Liver (tissue), 9 donors: ENCODE results near the gene STAG3. TPM values are rescaled to one million over a fixed set of nuclear protein-coding genes. Genes with fewer than 3 reads are reported as not detected.

Experiments used
- DNase-seq: peaks from one replicate; pipeline ENCODE4 v3.0.0-alpha.2; 2017; ENCODE audit warnings: low spot score
- H3K27ac ChIP-seq, 2 donors: one replicate each; pipeline ENCODE4 v1.7.0; 2013; ENCODE audit warnings: inconsistent platforms in 2 of 2, low read length in 2 of 2, control low read depth in 1 of 2, low read depth in 1 of 2, mild to moderate bottlenecking in 1 of 2
- H3K27me3 ChIP-seq, 4 donors: one replicate each; pipeline versions ENCODE4 v1.6.1 to v1.7.0; 2013; ENCODE audit warnings: low read length in 3 of 4, inconsistent platforms in 1 of 4, mild to moderate bottlenecking in 1 of 4, moderate library complexity in 1 of 4; ENCODE audit not compliant: control insufficient read depth in 4 of 4, insufficient read depth in 4 of 4
- H3K36me3 ChIP-seq, 4 donors: one replicate each; pipeline versions ENCODE4 v1.6.1 to v1.7.0; 2013; ENCODE audit warnings: low read length in 3 of 4, mild to moderate bottlenecking in 3 of 4, low read depth in 1 of 4, moderate library complexity in 1 of 4; ENCODE audit not compliant: control insufficient read depth in 4 of 4, insufficient read depth in 3 of 4
- H3K4me1 ChIP-seq, 4 donors: one replicate each; pipeline versions ENCODE4 v1.6.1 to v1.7.0; 2013; ENCODE audit warnings: low read length in 3 of 4, mild to moderate bottlenecking in 3 of 4, moderate library complexity in 1 of 4; ENCODE audit not compliant: control insufficient read depth in 4 of 4, insufficient read depth in 4 of 4
- H3K4me3 ChIP-seq, 3 donors: one replicate each; pipeline versions ENCODE4 v1.6.1 to v1.7.0; 2013; ENCODE audit warnings: low read length in 3 of 3, control low read depth in 1 of 3, low read depth in 1 of 3, mild to moderate bottlenecking in 1 of 3
- H3K9ac ChIP-seq, 2 donors: one replicate each; pipeline ENCODE4 v1.7.0; 2013; ENCODE audit warnings: low read length in 2 of 2, mild to moderate bottlenecking in 2 of 2, moderate library complexity in 2 of 2, control low read depth in 1 of 2, low read depth in 1 of 2
- H3K9me3 ChIP-seq, 4 donors: one replicate each; pipeline versions ENCODE4 v1.6.1 to v1.7.0; 2013; ENCODE audit warnings: low read length in 3 of 4; ENCODE audit not compliant: control insufficient read depth in 4 of 4
- ATF3 ChIP-seq: IDR thresholded peaks from 2 replicates; pipeline ENCODE4 v1.6.1; 2016; ENCODE audit warnings: antibody characterized with exemption
- EGR1 ChIP-seq, 2 donors: IDR thresholded peaks; 2 replicates each; pipeline ENCODE4 v1.6.1; 2016 to 2018; ENCODE audit warnings: antibody characterized with exemption in 2 of 2, low read depth in 2 of 2
- FOXA1 ChIP-seq: IDR thresholded peaks from 2 replicates; pipeline ENCODE4 v1.6.1; 2016; ENCODE audit warnings: antibody characterized with exemption
- FOXA2 ChIP-seq: IDR thresholded peaks from 2 replicates; pipeline ENCODE4 v1.6.1; 2016; ENCODE audit warnings: antibody characterized with exemption
- GABPA ChIP-seq, 2 donors: IDR thresholded peaks in 1 of 2; conservative IDR thresholded peaks in 1 of 2; 2 replicates each; pipeline ENCODE4 v1.6.1; 2016; ENCODE audit warnings: antibody characterized with exemption in 2 of 2, mild to moderate bottlenecking in 1 of 2, moderate library complexity in 1 of 2
- HNF4A ChIP-seq, 2 donors: conservative IDR thresholded peaks; 2 replicates each; pipeline ENCODE4 v1.6.1; 2016; ENCODE audit warnings: antibody characterized with exemption in 2 of 2, mild to moderate bottlenecking in 2 of 2
- HNF4G ChIP-seq: IDR thresholded peaks from 2 replicates; pipeline ENCODE4 v1.6.1; 2016; ENCODE audit warnings: antibody characterized with exemption
- JUND ChIP-seq, 2 donors: IDR thresholded peaks; 2 replicates each; pipeline ENCODE4 v1.6.1; 2016; ENCODE audit warnings: antibody characterized with exemption in 2 of 2
- MAX ChIP-seq: IDR thresholded peaks from 2 replicates; pipeline ENCODE4 v1.6.1; 2016; ENCODE audit warnings: antibody characterized with exemption
- NR2F2 ChIP-seq: IDR thresholded peaks from 2 replicates; pipeline ENCODE4 v1.6.1; 2016; ENCODE audit warnings: antibody characterized with exemption
- RAD21 ChIP-seq, 2 donors: IDR thresholded peaks; 2 replicates each; pipeline ENCODE4 v1.6.1; 2016; ENCODE audit warnings: antibody characterized with exemption in 2 of 2, mild to moderate bottlenecking in 2 of 2
- RXRA ChIP-seq, 2 donors: IDR thresholded peaks; 2 replicates each; pipeline ENCODE4 v1.6.1; 2017 to 2018; ENCODE audit warnings: antibody characterized with exemption in 2 of 2, mild to moderate bottlenecking in 1 of 2
- SP1 ChIP-seq: IDR thresholded peaks from 2 replicates; pipeline ENCODE4 v1.6.1; 2018; ENCODE audit warnings: antibody characterized with exemption, mild to moderate bottlenecking
- TAF1 ChIP-seq: conservative IDR thresholded peaks from 2 replicates; pipeline ENCODE4 v1.6.1; 2016; ENCODE audit warnings: antibody characterized with exemption, mild to moderate bottlenecking
- YY1 ChIP-seq: IDR thresholded peaks from 2 replicates; pipeline ENCODE4 v1.6.1; 2016; ENCODE audit warnings: antibody characterized with exemption, mild to moderate bottlenecking
- ZBTB33 ChIP-seq: IDR thresholded peaks from 2 replicates; pipeline ENCODE4 v1.6.1; 2016; ENCODE audit warnings: antibody characterized with exemption
- WGBS: extraction: QIAGEN DNeasy Blood & Tissue Kit; methylation state at CpG from one replicate; pipeline ENCODE4 v1.1.7; 2013; 5-methylcytosine and 5-hydroxymethylcytosine counted together
- polyA plus RNA-seq, 2 donors: library from polyadenylated mRNA; stranded (reverse) in 1 of 2; unstranded in 1 of 2; fragments of 200-250 nt in 1 of 2; fragments of >200 nt in 1 of 2; fragmentation: Nextera tagmentation in 1 of 2; extraction: Ambion mirVana in 1 of 2; gene quantifications; one replicate each; pipeline versions ENCODE4 v1.2.1 to v1.2.3, GENCODE V29; 2013 to 2015
- total RNA-seq, 2 donors: library from RNA; depleted of rRNA; stranded (reverse); fragments of >200 nt; gene quantifications; one replicate each; pipeline ENCODE4 v1.2.3, GENCODE V29; 2014
- TF ChIP-seq, protein P1 (sequence below): IDR thresholded peaks from 2 replicates; pipeline ENCODE4 v1.6.1; 2016; ENCODE audit warnings: antibody characterized with exemption, mild to moderate bottlenecking
- donor health status: healthy.
- donor health status: healthy.
- donor health status: healthy.
- donor health status: healthy.
- donor health status: healthy.

Gene STAG3
- total and polyA plus RNA-seq, 4 donors, result 0.28 to 7.0 (median 3.2) TPM

- peaks cover 0 to 5% (median 2%) of the 10 kb centered on the region in 4 donors for H3K36me3 ChIP-seq
- peak within 1 kb of the TSS; percentile 91 to 95 for H3K27ac ChIP-seq
- WGBS, result under 1% methylated on average over 46 of the region's 46 CpGs
- peak; percentile 94 for DNase-seq
- no peaks in the 10 kb centered on the region for H3K27me3 ChIP-seq
- peak within 1 kb of the TSS; percentile 69 to 98 (median 94) for H3K4me3 ChIP-seq
- peaks cover 4 to 13% (median 9%) of the 10 kb centered on the region in 4 donors for H3K4me1 ChIP-seq
- TF ChIP-seq ATF3, result no peak
- peak in 1 of 2 donors; percentile 37 for TF ChIP-seq HNF4A (conservative IDR thresholded peaks at IDR 0.05)
- TF ChIP-seq MAX, result peak; percentile 80
- TF ChIP-seq EGR1 (IDR thresholded peaks at IDR 0.05; ENCODE audit: low read depth in 2 of 2), result no peak
- peak; percentile 51 to 87 for TF ChIP-seq GABPA (IDR thresholded peaks at IDR 0.05 in 1 of 2, conservative IDR thresholded peaks at IDR 0.05 in 1 of 2)
- peak; percentile 33 for TF ChIP-seq NR2F2
- TF ChIP-seq TAF1, result peak; percentile 10
- TF ChIP-seq RAD21 (IDR thresholded peaks at IDR 0.05), result peak in 1 of 2 donors; percentile 24
- TF ChIP-seq FOXA1, result no peak
- no peak for TF ChIP-seq JUND (IDR thresholded peaks at IDR 0.05)
- peak; percentile 92 for TF ChIP-seq SP1
- TF ChIP-seq, protein P1, sequence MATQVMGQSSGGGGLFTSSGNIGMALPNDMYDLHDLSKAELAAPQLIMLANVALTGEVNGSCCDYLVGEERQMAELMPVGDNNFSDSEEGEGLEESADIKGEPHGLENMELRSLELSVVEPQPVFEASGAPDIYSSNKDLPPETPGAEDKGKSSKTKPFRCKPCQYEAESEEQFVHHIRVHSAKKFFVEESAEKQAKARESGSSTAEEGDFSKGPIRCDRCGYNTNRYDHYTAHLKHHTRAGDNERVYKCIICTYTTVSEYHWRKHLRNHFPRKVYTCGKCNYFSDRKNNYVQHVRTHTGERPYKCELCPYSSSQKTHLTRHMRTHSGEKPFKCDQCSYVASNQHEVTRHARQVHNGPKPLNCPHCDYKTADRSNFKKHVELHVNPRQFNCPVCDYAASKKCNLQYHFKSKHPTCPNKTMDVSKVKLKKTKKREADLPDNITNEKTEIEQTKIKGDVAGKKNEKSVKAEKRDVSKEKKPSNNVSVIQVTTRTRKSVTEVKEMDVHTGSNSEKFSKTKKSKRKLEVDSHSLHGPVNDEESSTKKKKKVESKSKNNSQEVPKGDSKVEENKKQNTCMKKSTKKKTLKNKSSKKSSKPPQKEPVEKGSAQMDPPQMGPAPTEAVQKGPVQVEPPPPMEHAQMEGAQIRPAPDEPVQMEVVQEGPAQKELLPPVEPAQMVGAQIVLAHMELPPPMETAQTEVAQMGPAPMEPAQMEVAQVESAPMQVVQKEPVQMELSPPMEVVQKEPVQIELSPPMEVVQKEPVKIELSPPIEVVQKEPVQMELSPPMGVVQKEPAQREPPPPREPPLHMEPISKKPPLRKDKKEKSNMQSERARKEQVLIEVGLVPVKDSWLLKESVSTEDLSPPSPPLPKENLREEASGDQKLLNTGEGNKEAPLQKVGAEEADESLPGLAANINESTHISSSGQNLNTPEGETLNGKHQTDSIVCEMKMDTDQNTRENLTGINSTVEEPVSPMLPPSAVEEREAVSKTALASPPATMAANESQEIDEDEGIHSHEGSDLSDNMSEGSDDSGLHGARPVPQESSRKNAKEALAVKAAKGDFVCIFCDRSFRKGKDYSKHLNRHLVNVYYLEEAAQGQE, result no peak
- TF ChIP-seq RXRA (IDR thresholded peaks at IDR 0.05), result peak; percentile 51 to 63
- peak; percentile 51 for TF ChIP-seq YY1
- TF ChIP-seq FOXA2, result no peak
- no peak for TF ChIP-seq ZBTB33
- H3K9me3 ChIP-seq, result no peaks in the 10 kb centered on the region
- peak within 1 kb of the TSS; percentile 67 to 89 for H3K9ac ChIP-seq
These were observed 29.0 kb upstream of the STAG3 start, which contains the start of gene LAMTOR4 for GRCh38 chr7:100148559-100149328. LAMTOR4 (plus strand) TSS chr7:100148918; CDS start chr7:100148973, 55 bp downstream.

GRCh38 chr7:100152404-100152803 is 25.3 kb upstream of the STAG3 start:
- no peaks in the 10 kb centered on the region for H3K9me3 ChIP-seq
- H3K9ac ChIP-seq, result no peak overlapping the region
- H3K27ac ChIP-seq, result no peak overlapping the region
- no peaks in the 10 kb centered on the region for H3K27me3 ChIP-seq
- H3K36me3 ChIP-seq, result peaks cover 2 to 30% (median 11%) of the 10 kb centered on the region in 4 donors
- H3K4me3 ChIP-seq, result no peak overlapping the region
- H3K4me1 ChIP-seq, result peaks cover 6 to 20% (median 12%) of the 10 kb centered on the region in 4 donors
- TF ChIP-seq JUND (IDR thresholded peaks at IDR 0.05) (no peak), ZBTB33 (no peak), GABPA (IDR thresholded peaks at IDR 0.05 in 1 of 2, conservative IDR thresholded peaks at IDR 0.05 in 1 of 2) (no peak), MAX (no peak), RAD21 (IDR thresholded peaks at IDR 0.05) (no peak), RXRA (IDR thresholded peaks at IDR 0.05) (no peak), EGR1 (IDR thresholded peaks at IDR 0.05; ENCODE audit: low read depth in 2 of 2) (no peak), HNF4G (no peak), FOXA2 (no peak), HNF4A (conservative IDR thresholded peaks at IDR 0.05) (no peak)
- TF ChIP-seq, protein P1, result no peak
- DNase-seq, result no peak
